Measurements from ENCODE around the gene KIAA0319L. TPM values are rescaled to one million over a fixed set of nuclear protein-coding genes. Genes with fewer than 3 reads are reported as not detected.

The KIAA0319L gene
- total RNA-seq, 4 donors from 2014 or later, result 28.5 to 35.7 (median 32.7) TPM

GRCh38 chr1:35555601-35556477, 1.4 kb downstream of the KIAA0319L start:
- peaks cover 50 to 72% (median 67%) of the 10 kb centered on the region in 4 donors for H3K4me1 ChIP-seq
- intact Hi-C loops (cut with DNase I), result loop anchor here (5.0 kb wide), 1 partner anchor 364 kb away; the partner anchor contains the start of gene SFPQ

GRCh38 chr1:35555212-35555584, 2.0 kb downstream of the KIAA0319L start:
- intact Hi-C loops (cut with DNase I), result loop anchor here (5.0 kb wide), 1 partner anchor 363 kb away; the partner anchor contains the start of gene SFPQ
- peaks cover 12 to 38% (median 29%) of the 10 kb centered on the region in 4 donors for H3K36me3 ChIP-seq
- TF ChIP-seq EP300 (IDR thresholded peaks at IDR 0.05), result no peak
- no peak for TF ChIP-seq CTCF (IDR thresholded peaks at IDR 0.05)
- TF ChIP-seq POLR2AphosphoS5 (IDR thresholded peaks at IDR 0.05), result no peak
- TF ChIP-seq POLR2A (IDR thresholded peaks at IDR 0.05; ENCODE audit: low read depth), result no peak
- H3K27ac ChIP-seq (replicated peaks in 1 of 4), result no peak overlapping the region
- H3K9me3 ChIP-seq, result no peaks in the 10 kb centered on the region
- peaks cover 0 to 5% (median 0%) of the 10 kb centered on the region in 4 donors for H3K27me3 ChIP-seq
- no peak for DNase-seq (ENCODE audit: extremely low spot score)
- 55% methylated on average over 3 of the region's 4 CpGs for WGBS
- H3K4me3 ChIP-seq, result no peak overlapping the region
- peaks cover 44 to 66% (median 61%) of the 10 kb centered on the region in 4 donors for H3K4me1 ChIP-seq

More at GRCh38 chr1:35555601-35556477, 1.4 kb downstream of the KIAA0319L start:
- peak overlapping the region; percentile 94 to 98 (median 96) for H3K4me3 ChIP-seq
- H3K27me3 ChIP-seq, result peaks cover 0 to 5% (median 0%) of the 10 kb centered on the region in 4 donors
- H3K9me3 ChIP-seq, result no peaks in the 10 kb centered on the region
- peaks cover 9 to 34% (median 27%) of the 10 kb centered on the region in 4 donors for H3K36me3 ChIP-seq
- TF ChIP-seq POLR2AphosphoS5 (IDR thresholded peaks at IDR 0.05), result no peak
- TF ChIP-seq EP300 (IDR thresholded peaks at IDR 0.05), result no peak
- TF ChIP-seq CTCF (IDR thresholded peaks at IDR 0.05), result no peak
- TF ChIP-seq POLR2A (IDR thresholded peaks at IDR 0.05; ENCODE audit: low read depth), result no peak
- no peak for DNase-seq (ENCODE audit: extremely low spot score)
- WGBS, result 40% methylated on average over 10 of the region's 10 CpGs
- H3K27ac ChIP-seq (replicated peaks in 1 of 4), result peak overlapping the region in 1 of 4 donors; percentile 98

- Histone ChIP-seq H3K4me1 (peaks cover 43 to 59% (median 54%) of the 10 kb centered on the region in 4 donors), H3K36me3 (peaks cover 12 to 42% (median 29%) of the 10 kb centered on the region in 4 donors), H3K9me3 (no peaks in the 10 kb centered on the region), H3K27me3 (peaks cover 0 to 5% (median 0%) of the 10 kb centered on the region in 4 donors), H3K4me3 (no peak overlapping the region), H3K27ac (replicated peaks in 1 of 4) (peak overlapping the region in 1 of 4 donors; percentile 3)
- WGBS, result 45% methylated on average over 7 of the region's 7 CpGs
- TF ChIP-seq EP300 (IDR thresholded peaks at IDR 0.05), result no peak
- no peak for TF ChIP-seq POLR2AphosphoS5 (IDR thresholded peaks at IDR 0.05)
- no peak for TF ChIP-seq POLR2A (IDR thresholded peaks at IDR 0.05; ENCODE audit: low read depth)
- no peak for TF ChIP-seq CTCF (IDR thresholded peaks at IDR 0.05)
- no peak for DNase-seq (ENCODE audit: extremely low spot score)
- intact Hi-C loops (cut with DNase I), result loop anchor here (5.0 kb wide), 1 partner anchor 362 kb away; the partner anchor contains the start of gene SFPQ
These were observed 2.7 kb downstream of the KIAA0319L start for GRCh38 chr1:35554266-35555211.

GRCh38 chr1:35553851-35554250, 3.4 kb downstream of the KIAA0319L start:
- 72% methylated on average over 2 of the region's 2 CpGs for WGBS
- Histone ChIP-seq H3K27ac (replicated peaks in 1 of 4) (peak overlapping the region in 1 of 4 donors; percentile 3), H3K36me3 (peaks cover 12 to 42% (median 29%) of the 10 kb centered on the region in 4 donors), H3K4me3 (no peak overlapping the region), H3K27me3 (peaks cover 0 to 5% (median 0%) of the 10 kb centered on the region in 4 donors), H3K9me3 (no peaks in the 10 kb centered on the region), H3K4me1 (peaks cover 38 to 52% (median 47%) of the 10 kb centered on the region in 4 donors)
- TF ChIP-seq CTCF (IDR thresholded peaks at IDR 0.05) (no peak), EP300 (IDR thresholded peaks at IDR 0.05) (no peak), POLR2AphosphoS5 (IDR thresholded peaks at IDR 0.05) (no peak)
- intact Hi-C loops (cut with DNase I), result no loop called here
- no peak for DNase-seq (ENCODE audit: extremely low spot score)

Measured in esophagus muscularis mucosa (tissue), 4 donors.